GM12891 (cell line): ENCODE measurements around the gene SSH2.

Experiments
- POLR2A ChIP-seq: IDR thresholded peaks from 2 replicates; pipeline ENCODE4 v1.6.1; 2011; ENCODE audit warnings: low read depth, low read length, control low read depth
- POLR2AphosphoS5 ChIP-seq: IDR thresholded peaks from 2 replicates; pipeline ENCODE4 v1.6.1; 2011; ENCODE audit warnings: low read depth, low read length, control low read depth
- TAF1 ChIP-seq: IDR thresholded peaks from 2 replicates; pipeline ENCODE4 v1.6.1; 2011; ENCODE audit warnings: low read depth, low read length, control low read depth

- TF ChIP-seq POLR2AphosphoS5 (no peak), TAF1 (no peak), POLR2A (no peak)
Observed at GRCh38 chr17:29977836-29978235, 47.8 kb upstream of the SSH2 start.
